ENCODE data around the gene RPS6KL1. TPM values are rescaled to one million over a fixed set of nuclear protein-coding genes. Genes with fewer than 3 reads are reported as not detected.

RPS6KL1 gene
- total RNA-seq, 1 experiment from 2014 or later, result 18.8 TPM

DNA sequence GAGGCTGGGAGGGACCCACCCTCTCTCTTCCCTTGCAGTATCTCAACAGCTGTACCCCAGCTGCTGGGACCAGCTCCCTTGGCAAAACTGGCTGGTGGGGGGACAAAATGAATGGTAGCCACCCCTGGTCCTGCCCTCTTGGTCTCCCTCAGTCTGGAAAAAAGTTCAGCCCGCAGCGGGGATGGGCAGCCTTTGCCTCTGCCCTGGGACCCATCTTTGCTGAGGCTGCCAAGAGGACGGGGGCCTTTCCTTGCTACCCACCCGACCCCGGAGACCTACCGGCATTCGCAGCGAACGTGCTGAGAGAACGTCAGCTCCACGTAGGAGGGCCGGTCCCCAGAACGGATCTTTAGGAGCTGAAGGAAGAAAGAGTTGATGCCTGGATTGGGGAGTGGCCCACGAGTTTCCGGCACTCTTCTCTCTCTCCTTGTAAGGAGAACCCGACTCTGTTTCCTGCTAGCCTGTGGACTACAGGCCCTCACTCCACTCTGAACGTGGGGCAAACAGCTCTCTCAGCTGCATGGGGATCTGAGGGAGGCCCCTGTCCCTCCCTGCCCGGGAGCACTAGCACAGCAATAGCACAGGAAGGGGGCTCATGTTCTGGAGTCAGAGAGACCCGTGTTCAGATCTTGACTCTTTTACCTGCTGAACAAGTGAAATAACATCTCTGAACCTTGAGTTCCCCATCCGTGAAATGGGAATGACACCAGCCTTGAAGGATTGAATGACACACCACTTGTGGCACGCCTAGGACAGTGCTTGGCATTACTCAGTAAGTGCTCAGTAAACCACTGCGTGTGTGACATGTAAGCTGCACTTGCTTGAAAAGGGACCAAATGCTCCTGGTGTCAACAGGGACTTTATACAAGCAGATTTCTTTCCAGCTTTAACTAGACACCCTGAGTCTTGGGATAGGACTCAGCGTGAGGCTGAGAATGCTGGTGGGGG, 25.4 kb upstream of the RPS6KL1 start:
- Histone ChIP-seq H3K9me3 (ENCODE audit: control insufficient read depth, low read depth, low read length) (no peaks in the 10 kb centered on the region), H3K27me3 (ENCODE audit: insufficient read depth, low read length) (no peaks in the 10 kb centered on the region), H2BK15ac (ENCODE audit: low read depth, low read length) (no peak overlapping the region), H2AFZ (ENCODE audit: low read length) (no peak overlapping the region), H3K18ac (ENCODE audit: insufficient read length, low read depth, low read length) (no peak overlapping the region), H4K8ac (replicated peaks; ENCODE audit: insufficient read length, low read depth, low read length) (no peak overlapping the region), H3K4me1 (ENCODE audit: insufficient read depth, low read length) (no peaks in the 10 kb centered on the region), H2BK120ac (ENCODE audit: low read depth, low read length, poor library complexity, severe bottlenecking) (no peak overlapping the region), H3K23me2 (ENCODE audit: insufficient read length, low read depth, low read length, poor library complexity, severe bottlenecking) (no peaks in the 10 kb centered on the region), H3K23ac (ENCODE audit: insufficient read length, low read depth, low read length) (no peak overlapping the region), H2BK20ac (ENCODE audit: low read depth, low read length, poor library complexity, severe bottlenecking) (no peak overlapping the region), H3T11ph (ENCODE audit: low read length) (no peak overlapping the region), H3K14ac (ENCODE audit: insufficient read depth, low read length) (no peak overlapping the region), H4K5ac (ENCODE audit: insufficient read length, low read depth, low read length) (no peak overlapping the region), H2BK12ac (ENCODE audit: insufficient read length, low read depth, low read length) (no peak overlapping the region), H3K9ac (ENCODE audit: extremely low read depth, insufficient read length, low read length) (no peak overlapping the region), H3K56ac (ENCODE audit: insufficient read length, low read depth, low read length) (no peak overlapping the region), H2AK5ac (ENCODE audit: insufficient read length, low read length) (no peak overlapping the region), H2BK5ac (ENCODE audit: insufficient read length, low read length) (no peak overlapping the region), H4K20me1 (ENCODE audit: control insufficient read depth, insufficient read depth, insufficient read length) (peaks cover 5% of the 10 kb centered on the region), H3K79me1 (ENCODE audit: insufficient read depth, low read depth, low read length, poor library complexity, severe bottlenecking) (no peaks in the 10 kb centered on the region), H3K4ac (ENCODE audit: low read depth, low read length) (no peak overlapping the region), H4K91ac (ENCODE audit: insufficient read length, low read depth, low read length) (no peak overlapping the region), H3K27ac (ENCODE audit: insufficient read length, low read depth, low read length) (no peak overlapping the region), H3K79me2 (ENCODE audit: insufficient read depth, low read length) (no peaks in the 10 kb centered on the region), H3K4me2 (ENCODE audit: insufficient read depth, insufficient read length, low read length) (no peak overlapping the region)
- H3K4me1 Mint-ChIP-seq, result peaks cover 5 to 11% of the 10 kb centered on the region in 2 experiments
- H3K4me3 Mint-ChIP-seq, result no peak overlapping the region
- DNase-seq, result no peak
- no peaks in the 10 kb centered on the region for H3K9me3 Mint-ChIP-seq
- no CpG with 5 or more reads among the region's 23 CpGs for WGBS (ENCODE audit: extremely low coverage, insufficient read length, low lambda C conversion rate)
- H3K27ac Mint-ChIP-seq, result peak overlapping the region in 1 of 3 experiments; percentile 59; a peak in 3 of 7 replicates
- H3K36me3 Mint-ChIP-seq (ENCODE audit: insufficient read depth in 1 of 3, low read depth in 3 of 3), result no peaks in the 10 kb centered on the region
- H3K27me3 Mint-ChIP-seq (ENCODE audit: low read depth), result no peaks in the 10 kb centered on the region
- TF ChIP-seq, protein P1, sequence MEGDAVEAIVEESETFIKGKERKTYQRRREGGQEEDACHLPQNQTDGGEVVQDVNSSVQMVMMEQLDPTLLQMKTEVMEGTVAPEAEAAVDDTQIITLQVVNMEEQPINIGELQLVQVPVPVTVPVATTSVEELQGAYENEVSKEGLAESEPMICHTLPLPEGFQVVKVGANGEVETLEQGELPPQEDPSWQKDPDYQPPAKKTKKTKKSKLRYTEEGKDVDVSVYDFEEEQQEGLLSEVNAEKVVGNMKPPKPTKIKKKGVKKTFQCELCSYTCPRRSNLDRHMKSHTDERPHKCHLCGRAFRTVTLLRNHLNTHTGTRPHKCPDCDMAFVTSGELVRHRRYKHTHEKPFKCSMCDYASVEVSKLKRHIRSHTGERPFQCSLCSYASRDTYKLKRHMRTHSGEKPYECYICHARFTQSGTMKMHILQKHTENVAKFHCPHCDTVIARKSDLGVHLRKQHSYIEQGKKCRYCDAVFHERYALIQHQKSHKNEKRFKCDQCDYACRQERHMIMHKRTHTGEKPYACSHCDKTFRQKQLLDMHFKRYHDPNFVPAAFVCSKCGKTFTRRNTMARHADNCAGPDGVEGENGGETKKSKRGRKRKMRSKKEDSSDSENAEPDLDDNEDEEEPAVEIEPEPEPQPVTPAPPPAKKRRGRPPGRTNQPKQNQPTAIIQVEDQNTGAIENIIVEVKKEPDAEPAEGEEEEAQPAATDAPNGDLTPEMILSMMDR (conservative IDR thresholded peaks at IDR 0.05), result no peak
